HG02642 (cell line): ENCODE results near the gene RNF6.

Experiments used
- ATAC-seq: cut with Tn5 transposase; IDR thresholded peaks from one replicate; pipeline ENCODE4 v1.9.1; 2021; ENCODE audit warnings: mild to moderate bottlenecking; ENCODE audit not compliant: unreplicated experiment, poor library complexity

The RNF6 gene

GRCh38 chr13:26227166-26227971, 5.3 kb upstream of the RNF6 start:
- ATAC-seq = no peak

GRCh38 chr13:26225896-26226617, 3.9 kb upstream of the RNF6 start:
- ATAC-seq = no peak

GRCh38 chr13:26222520-26223046, 469 bp upstream of the RNF6 start:
- peak; percentile 50 for ATAC-seq

- ATAC-seq = no peak
Observed at GRCh38 chr13:26221399-26221720, 754 bp downstream of the RNF6 start.

GRCh38 chr13:26220575-26220974, 1.5 kb downstream of the RNF6 start:
- ATAC-seq = no peak

- no peak for ATAC-seq
Observed at GRCh38 chr13:26219726-26220125, 2.4 kb downstream of the RNF6 start.

- no peak for ATAC-seq
Observed at GRCh38 chr13:26216042-26216441, 6.1 kb downstream of the RNF6 start.

GRCh38 chr13:26213982-26214381, 8.1 kb downstream of the RNF6 start:
- ATAC-seq = no peak

GRCh38 chr13:26213345-26213744, 8.8 kb downstream of the RNF6 start:
- no peak for ATAC-seq

- no peak for ATAC-seq
Observed at GRCh38 chr13:26208287-26208686, 13.8 kb downstream of the RNF6 start.

GRCh38 chr13:26202365-26202972, 19.6 kb downstream of the RNF6 start:
- no peak for ATAC-seq

- ATAC-seq = no peak
Observed at GRCh38 chr13:26200811-26201210, 21.3 kb downstream of the RNF6 start.

GRCh38 chr13:26198116-26198515, 24.0 kb downstream of the RNF6 start:
- no peak for ATAC-seq

- no peak for ATAC-seq
Observed at GRCh38 chr13:26197298-26197697, 24.8 kb downstream of the RNF6 start.

GRCh38 chr13:26186995-26187394, 35.1 kb downstream of the RNF6 start:
- no peak for ATAC-seq

GRCh38 chr13:26186118-26186870, 35.8 kb downstream of the RNF6 start:
- peak; percentile 87 for ATAC-seq

GRCh38 chr13:26185720-26186117, 36.4 kb downstream of the RNF6 start:
- peak; percentile 2 for ATAC-seq

GRCh38 chr13:26184791-26185250, 37.3 kb downstream of the RNF6 start:
- peak; percentile 35 for ATAC-seq

GRCh38 chr13:26183416-26183815, 38.7 kb downstream of the RNF6 start:
- no peak for ATAC-seq

- no peak for ATAC-seq
Observed at GRCh38 chr13:26179344-26179743, 42.8 kb downstream of the RNF6 start.
